AG10803 (cell line): ENCODE data around the gene MYL9.

Experiments
- DNase-seq: peaks from one replicate; pipeline ENCODE4 v3.0.0; 2010; ENCODE audit warnings: low read depth
- H3K4me3 ChIP-seq: 2 replicates; pipeline ENCODE4 v1.5.1; 2011; ENCODE audit warnings: mild to moderate bottlenecking, low read length, control low read depth
- TF ChIP-seq, protein P1 (sequence below): conservative IDR thresholded peaks from 2 replicates; pipeline ENCODE4 v1.5.1; 2011; ENCODE audit warnings: mild to moderate bottlenecking, low read length, control low read depth, inconsistent platforms

Gene MYL9

DNA sequence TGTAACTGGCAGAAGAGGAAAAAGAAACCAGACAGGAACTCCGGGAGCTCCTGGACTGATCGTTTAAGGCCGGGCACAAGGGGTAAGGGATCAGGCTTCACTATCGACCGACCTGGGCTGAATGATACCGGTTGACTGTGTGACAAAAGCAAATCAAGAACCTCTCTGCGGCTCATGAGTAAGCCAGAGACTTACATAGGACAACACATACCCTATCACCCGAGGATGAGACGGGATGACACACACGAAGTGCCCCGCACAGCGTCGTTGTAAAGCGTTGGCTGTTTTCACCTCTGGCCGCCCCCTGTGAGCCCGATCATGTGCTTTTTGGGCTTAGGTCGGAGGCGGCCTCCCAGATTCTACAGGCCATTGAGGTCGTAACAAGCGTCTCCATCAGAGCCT is 31.4 kb downstream of the MYL9 start:
- TF ChIP-seq, protein P1, sequence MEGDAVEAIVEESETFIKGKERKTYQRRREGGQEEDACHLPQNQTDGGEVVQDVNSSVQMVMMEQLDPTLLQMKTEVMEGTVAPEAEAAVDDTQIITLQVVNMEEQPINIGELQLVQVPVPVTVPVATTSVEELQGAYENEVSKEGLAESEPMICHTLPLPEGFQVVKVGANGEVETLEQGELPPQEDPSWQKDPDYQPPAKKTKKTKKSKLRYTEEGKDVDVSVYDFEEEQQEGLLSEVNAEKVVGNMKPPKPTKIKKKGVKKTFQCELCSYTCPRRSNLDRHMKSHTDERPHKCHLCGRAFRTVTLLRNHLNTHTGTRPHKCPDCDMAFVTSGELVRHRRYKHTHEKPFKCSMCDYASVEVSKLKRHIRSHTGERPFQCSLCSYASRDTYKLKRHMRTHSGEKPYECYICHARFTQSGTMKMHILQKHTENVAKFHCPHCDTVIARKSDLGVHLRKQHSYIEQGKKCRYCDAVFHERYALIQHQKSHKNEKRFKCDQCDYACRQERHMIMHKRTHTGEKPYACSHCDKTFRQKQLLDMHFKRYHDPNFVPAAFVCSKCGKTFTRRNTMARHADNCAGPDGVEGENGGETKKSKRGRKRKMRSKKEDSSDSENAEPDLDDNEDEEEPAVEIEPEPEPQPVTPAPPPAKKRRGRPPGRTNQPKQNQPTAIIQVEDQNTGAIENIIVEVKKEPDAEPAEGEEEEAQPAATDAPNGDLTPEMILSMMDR, result no peak
- peak; percentile 20 for DNase-seq
- peak overlapping the region; percentile 53 for H3K4me3 ChIP-seq

DNA sequence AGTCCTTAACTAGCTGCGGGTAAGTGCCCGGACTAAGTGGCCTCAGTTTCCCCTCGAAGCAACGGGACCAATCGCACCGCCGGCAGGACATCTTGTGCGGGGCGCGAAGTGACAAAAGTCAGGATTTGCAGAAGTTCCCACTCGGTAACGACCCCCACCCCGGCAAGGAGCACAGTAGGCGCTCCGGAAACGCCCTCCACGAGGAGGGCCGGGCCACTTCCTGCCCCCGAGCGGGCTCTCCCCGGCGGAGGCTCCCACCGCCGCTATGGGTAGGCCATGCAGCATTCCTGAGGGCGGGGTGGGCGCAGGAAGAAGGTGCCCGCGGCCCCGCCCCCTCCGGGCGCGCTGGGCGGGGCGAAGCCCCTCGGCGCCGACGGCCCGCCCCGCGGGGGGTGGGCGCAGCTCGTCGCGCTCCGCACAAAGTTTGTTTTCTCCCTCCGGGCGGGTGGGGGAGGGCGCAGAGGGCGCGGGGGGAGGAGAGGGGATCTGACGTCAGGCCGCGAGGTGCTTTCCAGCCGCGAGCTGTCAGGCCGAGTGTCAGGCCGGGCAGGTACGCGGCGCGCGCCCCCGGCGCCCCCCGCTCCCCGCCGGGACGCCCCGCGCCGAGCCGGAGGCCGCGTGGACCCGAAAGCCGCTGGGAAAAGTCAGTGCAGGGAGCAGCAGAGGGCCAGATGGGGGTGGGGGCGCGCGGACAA is 31.9 kb downstream of the MYL9 start, which contains the start of gene TGIF2:
TGIF2 (plus strand) TSS at position 495 of the 695 bp plus-strand sequence. CDS start 5,178 bp downstream, outside the sequence.
- DNase-seq, result peak; percentile 80
- peak within 1 kb of the TSS; percentile 68 for H3K4me3 ChIP-seq
- TF ChIP-seq, protein P1, result no peak

DNA sequence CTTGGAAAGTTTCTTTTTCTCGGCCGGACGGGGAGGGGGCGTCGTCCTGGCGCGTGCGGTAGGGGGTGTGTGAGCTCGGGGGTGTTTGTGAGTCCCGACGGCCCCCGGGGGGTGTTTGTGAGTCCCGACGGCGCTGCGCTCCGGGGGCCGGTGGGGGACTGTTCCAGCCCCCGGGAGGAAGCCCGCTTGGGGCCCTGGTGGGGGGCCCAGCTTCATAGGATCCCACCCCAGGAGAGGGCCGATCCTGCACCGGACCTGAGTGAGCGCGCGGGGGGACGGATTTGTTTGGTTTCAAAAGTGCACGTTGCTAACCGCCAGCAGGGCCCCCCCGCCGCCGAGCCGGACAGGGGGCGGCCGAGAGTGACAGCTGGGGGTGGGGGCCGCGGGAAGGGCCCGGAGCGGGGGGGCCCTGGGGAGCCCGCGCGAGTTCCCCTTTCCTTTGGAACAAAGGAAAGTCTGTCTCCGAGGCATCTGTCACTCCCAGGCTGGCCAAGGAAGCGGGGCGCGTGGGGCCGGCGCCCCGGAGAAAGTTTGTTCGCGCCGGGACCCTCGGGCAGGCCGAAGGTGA is 32.6 kb downstream of the MYL9 start:
- H3K4me3 ChIP-seq, result peak overlapping the region; percentile 68
- no peak for DNase-seq
- TF ChIP-seq, protein P1, result no peak

DNA sequence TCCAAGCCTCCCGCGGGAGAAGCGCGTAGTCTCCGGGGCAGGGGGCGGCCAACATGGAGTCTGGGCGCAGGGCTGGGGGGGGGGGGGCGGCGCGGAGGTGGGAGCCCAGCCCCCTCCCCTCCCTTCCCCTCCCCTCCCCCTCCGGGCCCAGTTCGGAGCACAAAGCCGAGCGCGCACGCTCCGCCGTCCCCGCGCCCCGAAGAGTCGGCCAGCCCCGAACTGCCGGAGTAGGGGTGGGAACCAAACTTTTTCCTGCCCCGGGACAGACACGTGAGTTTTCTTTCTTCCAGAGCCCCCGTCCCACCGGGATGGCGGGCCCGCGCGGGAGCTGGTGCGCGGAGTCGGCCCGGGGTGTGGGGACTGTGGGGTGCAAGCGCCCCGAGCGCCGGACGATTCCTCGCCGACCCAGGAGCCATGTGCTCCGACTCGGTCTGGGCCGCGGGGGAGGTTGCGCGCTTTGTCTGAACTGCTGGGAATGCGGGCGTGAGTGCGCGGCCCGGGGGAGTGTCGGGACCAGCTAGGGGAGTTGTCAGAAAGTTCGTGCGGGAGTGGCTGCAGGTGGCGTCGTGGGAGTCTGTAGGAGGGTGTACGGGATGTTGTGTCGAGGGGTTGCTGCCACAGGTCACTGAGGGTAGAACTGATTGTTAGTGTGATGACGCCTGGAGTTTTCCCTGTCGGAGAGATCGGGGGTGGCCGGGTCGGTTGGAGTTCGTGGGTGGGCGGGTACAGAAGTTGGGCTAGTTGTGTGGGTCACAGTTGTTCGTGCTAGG is 33.2 kb downstream of the MYL9 start:
- TF ChIP-seq, protein P1, result no peak
- DNase-seq, result peak; percentile 28

DNA sequence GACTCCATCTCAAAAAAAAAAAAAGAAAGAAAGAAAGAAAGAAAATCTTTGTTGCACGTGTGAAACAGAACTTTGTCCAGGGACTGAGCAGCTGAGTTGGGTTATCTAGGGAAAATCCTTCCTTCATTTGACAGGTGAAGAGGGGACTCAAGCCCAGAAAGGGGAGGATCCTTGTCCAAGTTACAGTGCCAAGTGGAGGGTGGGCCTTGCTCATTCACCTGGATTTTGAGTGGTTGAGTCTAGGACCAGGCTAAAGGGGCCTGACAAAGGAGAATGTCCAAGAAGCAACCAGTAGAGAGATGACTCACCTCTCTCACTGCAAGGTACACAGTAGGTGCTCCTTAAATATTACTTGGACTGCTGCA is 34.7 kb downstream of the MYL9 start:
- no peak overlapping the region for H3K4me3 ChIP-seq
- TF ChIP-seq, protein P1, result no peak
- no peak for DNase-seq

More for the DNA sequence above, 33.2 kb downstream of the MYL9 start:
- H3K4me3 ChIP-seq, result peak overlapping the region; percentile 68

DNA sequence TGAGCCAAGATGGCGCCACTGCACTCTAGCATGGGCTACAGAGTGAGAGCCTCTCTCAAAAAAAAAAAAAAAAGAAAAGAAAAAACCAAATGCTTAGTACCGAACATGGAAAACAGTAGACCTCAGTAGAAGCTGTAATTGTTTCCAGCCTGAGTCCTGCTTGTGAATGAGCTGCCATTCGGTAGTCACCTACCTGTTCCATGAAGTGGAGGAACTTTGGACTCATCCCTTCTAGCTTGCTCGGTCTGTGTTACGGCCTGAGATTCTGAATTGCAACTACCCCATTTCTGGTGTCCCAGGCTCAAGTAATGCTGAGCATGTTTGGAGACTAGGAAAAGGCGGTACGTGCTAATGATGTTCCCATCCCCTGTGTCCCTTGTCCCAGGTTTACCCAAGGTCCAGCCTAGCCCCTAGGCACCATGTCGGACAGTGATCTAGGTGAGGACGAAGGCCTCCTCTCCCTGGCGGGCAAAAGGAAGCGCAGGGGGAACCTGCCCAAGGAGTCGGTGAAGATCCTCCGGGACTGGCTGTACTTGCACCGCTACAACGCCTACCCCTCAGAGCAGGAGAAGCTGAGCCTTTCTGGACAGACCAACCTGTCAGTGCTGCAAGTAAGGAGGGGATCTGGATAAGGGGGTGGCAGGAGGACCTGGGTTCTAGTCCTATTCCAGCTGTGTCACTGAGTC is 37.2 kb downstream of the MYL9 start:
- no peak for DNase-seq
- no peak overlapping the region for H3K4me3 ChIP-seq
- TF ChIP-seq, protein P1, result no peak
